ENCODE data around the gene PDZRN3. TPM values are rescaled to one million over a fixed set of nuclear protein-coding genes. Genes with fewer than 3 reads are reported as not detected.

PDZRN3 gene
- total RNA-seq, 1 experiment from 2014 or later: 0.17 TPM

- POLR2A ChIA-PET: no interaction called here
- no peaks in the 10 kb centered on the region for H3K9me3 ChIP-seq (ENCODE audit: control insufficient read depth in 1 of 2, insufficient read depth in 1 of 2, low read depth in 1 of 2, low read length in 2 of 2)
- peaks cover 33% of the 10 kb centered on the region for H3K27me3 ChIP-seq (ENCODE audit: insufficient read depth, low read length)
- BruUV-seq (replicated peaks): no TSS peak
- no peaks in the 10 kb centered on the region for H4K20me1 ChIP-seq (ENCODE audit: insufficient read depth)
- RAD21 ChIA-PET (ENCODE audit: low non-redundant PET in 1 of 2, low total read pairs in 2 of 2, uncharacterized antibody in 2 of 2, unreplicated experiment in 2 of 2): no interaction called here
- H2AFZ ChIP-seq (ENCODE audit: low read depth, low read length, poor library complexity, severe bottlenecking): no peak overlapping the region
- H3K79me2 ChIP-seq (ENCODE audit: insufficient read depth, low read length): no peaks in the 10 kb centered on the region
- CTCF ChIA-PET: no interaction called here
- no peak for ATAC-seq
- H3K27ac ChIP-seq (ENCODE audit: low read depth, low read length): no peak overlapping the region
- no peaks in the 10 kb centered on the region for H3K9me2 ChIP-seq (ENCODE audit: insufficient read depth)
- no peak overlapping the region for H3K9ac ChIP-seq (ENCODE audit: low read length)
- no peaks in the 10 kb centered on the region for H3K4me1 ChIP-seq (ENCODE audit: control insufficient read depth in 1 of 2, insufficient read depth in 2 of 2, low read length in 2 of 2)
- intact Hi-C loops (cut with micrococcal nuclease): no loop called here
- H3K36me3 ChIP-seq (ENCODE audit: control insufficient read depth in 1 of 2, insufficient read depth in 2 of 2, low read length in 2 of 2): no peaks in the 10 kb centered on the region
- no peak for DNase-seq (ENCODE audit: low read depth, low spot score)
- no peak for TF ChIP-seq SRF (IDR thresholded peaks at IDR 0.05; ENCODE audit: low read depth)
- H3K4me2 ChIP-seq (ENCODE audit: low read length): no peak overlapping the region
- no peak overlapping the region for H3K4me3 ChIP-seq (replicated peaks in 1 of 2; ENCODE audit: low read depth in 1 of 2, low read length in 2 of 2)
Measured at GRCh38 chr3:73378207-73378606, 246.5 kb downstream of the PDZRN3 start.

DNA sequence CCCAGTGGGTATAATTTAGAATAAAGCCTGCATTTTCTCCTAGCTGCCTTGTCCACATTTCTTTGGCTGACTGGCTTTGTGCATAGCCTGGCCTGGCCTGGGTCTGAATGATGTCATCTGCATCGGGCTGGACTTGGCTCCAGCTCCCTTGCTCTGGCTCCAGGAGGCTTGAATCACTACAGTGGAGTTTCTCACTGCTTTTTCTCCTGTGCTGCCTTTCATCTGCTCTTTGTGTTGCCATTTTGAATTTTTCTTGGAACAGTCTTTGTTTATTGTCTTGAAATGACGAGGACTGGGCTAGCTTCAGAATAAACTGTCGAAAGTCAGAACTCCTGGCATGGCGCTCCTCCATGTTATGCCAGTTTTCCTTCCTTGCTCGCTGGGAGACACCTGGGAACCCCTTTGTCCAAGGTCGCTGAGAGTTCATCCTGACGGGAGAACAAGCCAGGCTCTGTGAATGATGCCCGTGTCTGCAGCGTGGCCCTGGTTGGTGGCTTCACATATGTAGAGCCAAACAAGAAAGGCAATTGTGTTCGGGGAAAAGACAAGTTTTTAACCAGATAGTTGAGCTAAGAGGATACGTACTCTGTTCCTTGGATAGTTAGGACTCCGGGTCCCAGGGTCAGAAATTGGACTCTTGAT lies 258.9 kb downstream of the PDZRN3 start:
- Histone ChIP-seq H3K9me2 (ENCODE audit: insufficient read depth) (no peaks in the 10 kb centered on the region), H3K4me1 (ENCODE audit: control insufficient read depth in 1 of 2, insufficient read depth in 2 of 2, low read length in 2 of 2) (no peaks in the 10 kb centered on the region), H3K27me3 (ENCODE audit: insufficient read depth, low read length) (no peaks in the 10 kb centered on the region), H3K79me2 (ENCODE audit: insufficient read depth, low read length) (no peaks in the 10 kb centered on the region), H4K20me1 (ENCODE audit: insufficient read depth) (no peaks in the 10 kb centered on the region), H3K27ac (ENCODE audit: low read depth, low read length) (no peak overlapping the region), H3K36me3 (ENCODE audit: control insufficient read depth in 1 of 2, insufficient read depth in 2 of 2, low read length in 2 of 2) (no peaks in the 10 kb centered on the region), H3K4me2 (ENCODE audit: low read length) (no peak overlapping the region), H3K9me3 (ENCODE audit: control insufficient read depth in 1 of 2, insufficient read depth in 1 of 2, low read depth in 1 of 2, low read length in 2 of 2) (no peaks in the 10 kb centered on the region), H2AFZ (ENCODE audit: low read depth, low read length, poor library complexity, severe bottlenecking) (no peak overlapping the region), H3K9ac (ENCODE audit: low read length) (no peak overlapping the region), H3K4me3 (replicated peaks in 1 of 2; ENCODE audit: low read depth in 1 of 2, low read length in 2 of 2) (no peak overlapping the region)
- BruUV-seq (replicated peaks): no TSS peak
- TF ChIP-seq, protein P1, sequence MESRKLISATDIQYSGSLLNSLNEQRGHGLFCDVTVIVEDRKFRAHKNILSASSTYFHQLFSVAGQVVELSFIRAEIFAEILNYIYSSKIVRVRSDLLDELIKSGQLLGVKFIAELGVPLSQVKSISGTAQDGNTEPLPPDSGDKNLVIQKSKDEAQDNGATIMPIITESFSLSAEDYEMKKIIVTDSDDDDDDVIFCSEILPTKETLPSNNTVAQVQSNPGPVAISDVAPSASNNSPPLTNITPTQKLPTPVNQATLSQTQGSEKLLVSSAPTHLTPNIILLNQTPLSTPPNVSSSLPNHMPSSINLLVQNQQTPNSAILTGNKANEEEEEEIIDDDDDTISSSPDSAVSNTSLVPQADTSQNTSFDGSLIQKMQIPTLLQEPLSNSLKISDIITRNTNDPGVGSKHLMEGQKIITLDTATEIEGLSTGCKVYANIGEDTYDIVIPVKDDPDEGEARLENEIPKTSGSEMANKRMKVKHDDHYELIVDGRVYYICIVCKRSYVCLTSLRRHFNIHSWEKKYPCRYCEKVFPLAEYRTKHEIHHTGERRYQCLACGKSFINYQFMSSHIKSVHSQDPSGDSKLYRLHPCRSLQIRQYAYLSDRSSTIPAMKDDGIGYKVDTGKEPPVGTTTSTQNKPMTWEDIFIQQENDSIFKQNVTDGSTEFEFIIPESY (IDR thresholded peaks at IDR 0.05; ENCODE audit: extremely low read depth, insufficient replicate concordance, low read length): no peak
- TF ChIP-seq FOSL1 (IDR thresholded peaks at IDR 0.05; ENCODE audit: low read depth): no peak
- TF ChIP-seq, protein P2, sequence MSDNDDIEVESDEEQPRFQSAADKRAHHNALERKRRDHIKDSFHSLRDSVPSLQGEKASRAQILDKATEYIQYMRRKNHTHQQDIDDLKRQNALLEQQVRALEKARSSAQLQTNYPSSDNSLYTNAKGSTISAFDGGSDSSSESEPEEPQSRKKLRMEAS (IDR thresholded peaks at IDR 0.05): no peak
- no peak for TF ChIP-seq EGR1 (IDR thresholded peaks at IDR 0.05; ENCODE audit: low read depth)
- no peak for TF ChIP-seq JUND (IDR thresholded peaks at IDR 0.05)
- TF ChIP-seq SIN3A (IDR thresholded peaks at IDR 0.05; ENCODE audit: low read depth): no peak
- TF ChIP-seq RAD21 (IDR thresholded peaks at IDR 0.05; ENCODE audit: low read depth): no peak
- no peak for TF ChIP-seq ZFX (IDR thresholded peaks at IDR 0.05)
- no peak for TF ChIP-seq TCF7L2 (IDR thresholded peaks at IDR 0.05; ENCODE audit: borderline replicate concordance, extremely low read depth, insufficient read depth, insufficient read length)
- no peak for TF ChIP-seq ELF1 (IDR thresholded peaks at IDR 0.05; ENCODE audit: borderline replicate concordance, low read depth)
- ChIA-PET POLR2A (no interaction called here), RAD21 (ENCODE audit: low non-redundant PET in 1 of 2, low total read pairs in 2 of 2, uncharacterized antibody in 2 of 2, unreplicated experiment in 2 of 2) (no interaction called here), CTCF (no interaction called here)
- ATAC-seq (no peak), DNase-seq (ENCODE audit: low read depth, low spot score) (no peak)
- intact Hi-C loops (cut with micrococcal nuclease): no loop called here

All from HCT116 (cell line).